K562 (cell line): ENCODE data around the gene FOXN1.

ENCODE experiments used
- TF ChIP-seq, protein P1 (sequence below): fragments of 450-650 bp; IDR thresholded peaks from 2 replicates; pipeline ENCODE4 v1.6.1; 2016; ENCODE audit warnings: borderline replicate concordance
- TF ChIP-seq, protein P2 (sequence below): sonication (generic); formaldehyde crosslinking; IDR thresholded peaks from 2 replicates; pipeline ENCODE4 v1.5.0; 2020; ENCODE audit warnings: missing genetic modification reagents

DNA sequence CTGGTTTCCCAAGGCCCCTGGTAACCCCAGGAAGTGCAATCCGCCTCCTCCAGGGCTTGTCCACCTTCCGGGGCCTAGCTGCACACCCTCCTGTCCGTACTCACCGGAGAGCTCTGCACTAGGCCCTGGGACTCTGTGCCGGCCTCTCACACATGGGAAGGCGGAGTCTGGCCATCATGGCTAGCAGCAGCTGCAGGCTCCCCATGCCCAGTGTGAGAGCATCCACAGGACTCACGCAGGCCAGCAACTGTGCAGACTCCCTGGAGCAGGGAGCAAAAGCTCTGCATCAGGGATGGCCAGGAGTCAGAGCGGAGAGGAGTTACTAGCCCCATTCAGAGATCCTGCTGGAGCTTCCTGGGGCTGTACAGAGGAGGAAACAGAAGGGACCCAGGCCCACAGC lies 20.2 kb downstream of the FOXN1 start:
- TF ChIP-seq, protein P1, sequence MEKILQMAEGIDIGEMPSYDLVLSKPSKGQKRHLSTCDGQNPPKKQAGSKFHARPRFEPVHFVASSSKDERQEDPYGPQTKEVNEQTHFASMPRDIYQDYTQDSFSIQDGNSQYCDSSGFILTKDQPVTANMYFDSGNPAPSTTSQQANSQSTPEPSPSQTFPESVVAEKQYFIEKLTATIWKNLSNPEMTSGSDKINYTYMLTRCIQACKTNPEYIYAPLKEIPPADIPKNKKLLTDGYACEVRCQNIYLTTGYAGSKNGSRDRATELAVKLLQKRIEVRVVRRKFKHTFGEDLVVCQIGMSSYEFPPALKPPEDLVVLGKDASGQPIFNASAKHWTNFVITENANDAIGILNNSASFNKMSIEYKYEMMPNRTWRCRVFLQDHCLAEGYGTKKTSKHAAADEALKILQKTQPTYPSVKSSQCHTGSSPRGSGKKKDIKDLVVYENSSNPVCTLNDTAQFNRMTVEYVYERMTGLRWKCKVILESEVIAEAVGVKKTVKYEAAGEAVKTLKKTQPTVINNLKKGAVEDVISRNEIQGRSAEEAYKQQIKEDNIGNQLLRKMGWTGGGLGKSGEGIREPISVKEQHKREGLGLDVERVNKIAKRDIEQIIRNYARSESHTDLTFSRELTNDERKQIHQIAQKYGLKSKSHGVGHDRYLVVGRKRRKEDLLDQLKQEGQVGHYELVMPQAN: no peak
- TF ChIP-seq, protein P2, sequence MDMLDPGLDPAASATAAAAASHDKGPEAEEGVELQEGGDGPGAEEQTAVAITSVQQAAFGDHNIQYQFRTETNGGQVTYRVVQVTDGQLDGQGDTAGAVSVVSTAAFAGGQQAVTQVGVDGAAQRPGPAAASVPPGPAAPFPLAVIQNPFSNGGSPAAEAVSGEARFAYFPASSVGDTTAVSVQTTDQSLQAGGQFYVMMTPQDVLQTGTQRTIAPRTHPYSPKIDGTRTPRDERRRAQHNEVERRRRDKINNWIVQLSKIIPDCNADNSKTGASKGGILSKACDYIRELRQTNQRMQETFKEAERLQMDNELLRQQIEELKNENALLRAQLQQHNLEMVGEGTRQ (CRISPR knock-in tag): no peak
